ENCODE measurements around the gene SLC25A29. TPM values are rescaled to one million over a fixed set of nuclear protein-coding genes. Genes with fewer than 3 reads are reported as not detected.

The SLC25A29 gene
- total RNA-seq, 1 donor from 2014 or later, result 7.9 TPM

- no peak for DNase-seq (ENCODE audit: low spot score)
Observed at GRCh38 chr14:100281286-100282082, 24.8 kb downstream of the SLC25A29 start.

GRCh38 chr14:100279563-100279962, 26.7 kb downstream of the SLC25A29 start:
- no peak for DNase-seq (ENCODE audit: low spot score)

GRCh38 chr14:100279133-100279532, 27.1 kb downstream of the SLC25A29 start:
- no peak for DNase-seq (ENCODE audit: low spot score)

- no peak for DNase-seq (ENCODE audit: low spot score)
Observed at GRCh38 chr14:100278702-100279101, 27.5 kb downstream of the SLC25A29 start.

- no peak for DNase-seq (ENCODE audit: low spot score)
Observed at GRCh38 chr14:100275214-100275613, 31.0 kb downstream of the SLC25A29 start.

GRCh38 chr14:100274250-100274649, 32.0 kb downstream of the SLC25A29 start:
- no peak for DNase-seq (ENCODE audit: low spot score)

GRCh38 chr14:100271247-100271939, 34.9 kb downstream of the SLC25A29 start:
- peak; percentile 18 for DNase-seq (ENCODE audit: low spot score)

- DNase-seq (ENCODE audit: low spot score), result no peak
Observed at GRCh38 chr14:100268591-100269207, 37.5 kb downstream of the SLC25A29 start.

GRCh38 chr14:100267990-100268389, 38.3 kb downstream of the SLC25A29 start:
- DNase-seq (ENCODE audit: low spot score), result no peak

GRCh38 chr14:100263141-100263540, 43.1 kb downstream of the SLC25A29 start:
- DNase-seq (ENCODE audit: low spot score), result peak; percentile 62

GRCh38 chr14:100262545-100262944, 43.7 kb downstream of the SLC25A29 start:
- DNase-seq (ENCODE audit: low spot score), result no peak

GRCh38 chr14:100261621-100262020, 44.6 kb downstream of the SLC25A29 start:
- DNase-seq (ENCODE audit: low spot score), result no peak

GRCh38 chr14:100256339-100256895, 49.8 kb downstream of the SLC25A29 start:
- no peak for DNase-seq (ENCODE audit: low spot score)

GRCh38 chr14:100252684-100253083, 53.6 kb downstream of the SLC25A29 start:
- DNase-seq (ENCODE audit: low spot score), result no peak

GRCh38 chr14:100250732-100251465, 55.3 kb downstream of the SLC25A29 start:
- DNase-seq (ENCODE audit: low spot score), result no peak

- peak; percentile 53 for DNase-seq (ENCODE audit: low spot score)
Observed at GRCh38 chr14:100246809-100247428, 59.3 kb downstream of the SLC25A29 start.

GRCh38 chr14:100243020-100243419, 63.2 kb downstream of the SLC25A29 start:
- DNase-seq (ENCODE audit: low spot score), result no peak

GRCh38 chr14:100241279-100241678, 65.0 kb downstream of the SLC25A29 start:
- DNase-seq (ENCODE audit: low spot score), result no peak

Data from umbilical cord (tissue), 2 donors.